Gastroesophageal sphincter (tissue), 3 donors: ENCODE results near the gene MYO9A.

ENCODE experiments used
- EP300 ChIP-seq: sonication (generic); formaldehyde crosslinking; IDR thresholded peaks from one replicate; pipeline ENCODE4 v1.6.1; 2017; ENCODE audit warnings: antibody characterized with exemption, mild to moderate bottlenecking
- POLR2A ChIP-seq, 2 donors: fragments of 450-650 bp; IDR thresholded peaks; one replicate each; pipeline ENCODE4 v1.6.1; 2017; ENCODE audit warnings: antibody characterized with exemption in 2 of 2, mild to moderate bottlenecking in 2 of 2, moderate library complexity in 1 of 2
- POLR2AphosphoS5 ChIP-seq: sonication (generic); formaldehyde crosslinking; IDR thresholded peaks from one replicate; pipeline ENCODE4 v1.6.1; 2017; ENCODE audit warnings: antibody characterized with exemption
- TF ChIP-seq, protein P1 (sequence below), 4 experiments: fragments of 200-600 bp in 2 of 4; fragments of 450-650 bp in 2 of 4; sonication (generic) in 1 of 4; IDR thresholded peaks; one replicate each; pipeline ENCODE4 v1.5.1; 2017 to 2019; ENCODE audit warnings: antibody characterized with exemption in 4 of 4, mild to moderate bottlenecking in 2 of 4, moderate library complexity in 2 of 4

DNA sequence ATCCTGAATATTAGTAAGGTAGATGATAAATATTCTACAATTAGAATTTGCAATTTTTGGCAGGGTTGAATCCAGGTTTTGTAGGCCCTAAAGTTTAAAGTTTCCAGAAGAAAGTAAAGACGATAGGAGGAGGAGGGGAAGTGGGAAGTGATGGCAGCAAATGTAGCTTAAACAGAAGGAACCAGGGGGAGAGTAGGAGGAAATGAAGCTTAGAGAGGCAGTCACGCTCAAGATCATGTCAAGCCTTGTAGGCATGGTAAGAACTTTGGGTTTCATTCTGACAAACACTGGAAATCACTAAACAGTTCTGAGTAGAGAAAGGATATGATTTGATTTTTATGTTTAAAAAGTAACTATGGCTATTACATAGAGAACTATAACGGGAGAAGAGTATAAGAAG, 243.7 kb downstream of the MYO9A start:
- TF ChIP-seq, protein P1, sequence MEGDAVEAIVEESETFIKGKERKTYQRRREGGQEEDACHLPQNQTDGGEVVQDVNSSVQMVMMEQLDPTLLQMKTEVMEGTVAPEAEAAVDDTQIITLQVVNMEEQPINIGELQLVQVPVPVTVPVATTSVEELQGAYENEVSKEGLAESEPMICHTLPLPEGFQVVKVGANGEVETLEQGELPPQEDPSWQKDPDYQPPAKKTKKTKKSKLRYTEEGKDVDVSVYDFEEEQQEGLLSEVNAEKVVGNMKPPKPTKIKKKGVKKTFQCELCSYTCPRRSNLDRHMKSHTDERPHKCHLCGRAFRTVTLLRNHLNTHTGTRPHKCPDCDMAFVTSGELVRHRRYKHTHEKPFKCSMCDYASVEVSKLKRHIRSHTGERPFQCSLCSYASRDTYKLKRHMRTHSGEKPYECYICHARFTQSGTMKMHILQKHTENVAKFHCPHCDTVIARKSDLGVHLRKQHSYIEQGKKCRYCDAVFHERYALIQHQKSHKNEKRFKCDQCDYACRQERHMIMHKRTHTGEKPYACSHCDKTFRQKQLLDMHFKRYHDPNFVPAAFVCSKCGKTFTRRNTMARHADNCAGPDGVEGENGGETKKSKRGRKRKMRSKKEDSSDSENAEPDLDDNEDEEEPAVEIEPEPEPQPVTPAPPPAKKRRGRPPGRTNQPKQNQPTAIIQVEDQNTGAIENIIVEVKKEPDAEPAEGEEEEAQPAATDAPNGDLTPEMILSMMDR (IDR thresholded peaks at IDR 0.05): no peak
- TF ChIP-seq POLR2A (IDR thresholded peaks at IDR 0.05): no peak
- no peak for TF ChIP-seq EP300
- no peak for TF ChIP-seq POLR2AphosphoS5
